GM12878 (cell line): Measurements from ENCODE around the gene TDRD7. TPM values are rescaled to one million over a fixed set of nuclear protein-coding genes. Genes with fewer than 3 reads are reported as not detected.
A peak's percentile ranks its signal among the peaks of the same experiment; 100 is the strongest.

ENCODE experiments used
- BCL11A ChIP-seq: IDR thresholded peaks from 2 replicates; pipeline ENCODE4 v1.6.1; 2011; ENCODE audit warnings: low read depth, low read length
- CBFB ChIP-seq: IDR thresholded peaks from 2 replicates; pipeline ENCODE4 v1.6.1; 2016; ENCODE audit warnings: antibody characterized with exemption, low read depth
- CBX3 ChIP-seq: fragments of 200-600 bp; sonication (generic); IDR thresholded peaks from 2 replicates; pipeline ENCODE4 v1.6.1; 2016; ENCODE audit warnings: low read depth, borderline replicate concordance
- EP300 ChIP-seq, 2 experiments: fragments of 150-350 bp in 1 of 2; IDR thresholded peaks; 2 replicates each; pipeline ENCODE4 v1.6.1; 2011 to 2012; ENCODE audit warnings: low read depth in 2 of 2, low read length in 2 of 2, borderline replicate concordance in 1 of 2, improper control_type of control experiment in 1 of 2, inconsistent platforms in 1 of 2; ENCODE audit not compliant: control insufficient read depth in 1 of 2
- FOXK2 ChIP-seq: fragments of 450-650 bp; IDR thresholded peaks from 2 replicates; pipeline ENCODE4 v1.6.1; 2017; ENCODE audit warnings: mild to moderate bottlenecking, moderate library complexity
- GATAD2B ChIP-seq: fragments of 450-650 bp; conservative IDR thresholded peaks from 2 replicates; pipeline ENCODE4 v1.6.1; 2017; ENCODE audit warnings: low read depth, mild to moderate bottlenecking, moderate library complexity
- IKZF1 ChIP-seq: fragments of 450-650 bp; conservative IDR thresholded peaks from 2 replicates; pipeline ENCODE4 v1.6.1; 2017; ENCODE audit warnings: antibody characterized with exemption, mild to moderate bottlenecking
- IRF4 ChIP-seq: IDR thresholded peaks from 2 replicates; pipeline ENCODE4 v1.6.1; 2011; ENCODE audit warnings: low read depth, low read length
- JUNB ChIP-seq: IDR thresholded peaks from 2 replicates; pipeline ENCODE4 v1.6.1; 2016; ENCODE audit warnings: antibody characterized with exemption, mild to moderate bottlenecking
- NRF1 ChIP-seq: conservative IDR thresholded peaks from 2 replicates; pipeline ENCODE4 v1.6.1; 2011; ENCODE audit warnings: mild to moderate bottlenecking, low read depth, low read length, improper control_type of control experiment
- RFX5 ChIP-seq: IDR thresholded peaks from 2 replicates; pipeline ENCODE4 v1.6.1; 2011; ENCODE audit warnings: low read depth, low read length, improper control_type of control experiment
- STAT3 ChIP-seq: IDR thresholded peaks from 2 replicates; pipeline ENCODE4 v1.6.1; 2011; ENCODE audit warnings: low read depth, low read length, improper control_type of control experiment
- TAF1 ChIP-seq: IDR thresholded peaks from 2 replicates; pipeline ENCODE4 v1.6.1; 2011; ENCODE audit warnings: mild to moderate bottlenecking, low read depth, low read length, borderline replicate concordance
- TBL1XR1 ChIP-seq: IDR thresholded peaks from 2 replicates; pipeline ENCODE4 v1.6.1; 2012; ENCODE audit warnings: low read depth, low read length, improper control_type of control experiment
- ZSCAN29 ChIP-seq: fragments of 450-650 bp; IDR thresholded peaks from 2 replicates; pipeline ENCODE4 v1.6.1; 2017; ENCODE audit warnings: mild to moderate bottlenecking, moderate library complexity
- polyA plus RNA-seq, 11 experiments: library from polyadenylated mRNA; depleted of rRNA in 4 of 11; unstranded in 6 of 11; stranded (reverse) in 5 of 11; fragments of >200 nt; fragmentation: Nextera tagmentation in 4 of 11; fragmentation: Illumina TruSeq in 1 of 11; extraction: Ambion mirVana in 4 of 11; extraction: Trizol in 1 of 11; gene quantifications; 1 replicate in 1 of 11; 2 replicates in 10 of 11; pipeline versions ENCODE4 v1.2.1 to v1.2.3, GENCODE V29; 2011 to 2016; ENCODE audit warnings: inconsistent platforms in 2 of 11, missing spikeins in 2 of 11, low read depth in 1 of 11
- total RNA-seq, 4 experiments: library from RNA; depleted of rRNA in 3 of 4; stranded (reverse); fragments of >200 nt in 3 of 4; fragmentation: Illumina TruSeq in 1 of 4; extraction: Trizol in 1 of 4; gene quantifications; 2 replicates each; pipeline versions ENCODE4 v1.2.1 to v1.2.3, GENCODE V29; 2013 to 2021
- TF ChIP-seq, protein P1 (sequence below): fragments of 450-650 bp; formaldehyde crosslinking; IDR thresholded peaks from 2 replicates; pipeline ENCODE4 v1.4.0; 2020; ENCODE audit warnings: mild to moderate bottlenecking, moderate library complexity
- TF ChIP-seq, protein P2 (sequence below): IDR thresholded peaks from 2 replicates; pipeline ENCODE4 v1.6.1; 2011; ENCODE audit warnings: borderline replicate concordance, low read depth, mild to moderate bottlenecking, moderate library complexity, mixed read lengths, low read length; ENCODE audit not compliant: insufficient read depth; ENCODE audit errors: extremely low read length
- TF ChIP-seq, protein P3 (sequence below): IDR thresholded peaks from 2 replicates; pipeline ENCODE4 v1.6.1; 2011; ENCODE audit warnings: low read depth, low read length, improper control_type of control experiment, borderline replicate concordance
- TF ChIP-seq, protein P4 (sequence below): IDR thresholded peaks from 2 replicates; pipeline ENCODE4 v1.6.1; 2012; ENCODE audit warnings: mild to moderate bottlenecking, low read depth, low read length

Gene TDRD7
- total and polyA plus RNA-seq, 10 of the 15 experiments (the other 5 are each of a cell fraction or from before 2014, with no cell fraction given): 5.7 to 26.4 (median 16.2) TPM

DNA sequence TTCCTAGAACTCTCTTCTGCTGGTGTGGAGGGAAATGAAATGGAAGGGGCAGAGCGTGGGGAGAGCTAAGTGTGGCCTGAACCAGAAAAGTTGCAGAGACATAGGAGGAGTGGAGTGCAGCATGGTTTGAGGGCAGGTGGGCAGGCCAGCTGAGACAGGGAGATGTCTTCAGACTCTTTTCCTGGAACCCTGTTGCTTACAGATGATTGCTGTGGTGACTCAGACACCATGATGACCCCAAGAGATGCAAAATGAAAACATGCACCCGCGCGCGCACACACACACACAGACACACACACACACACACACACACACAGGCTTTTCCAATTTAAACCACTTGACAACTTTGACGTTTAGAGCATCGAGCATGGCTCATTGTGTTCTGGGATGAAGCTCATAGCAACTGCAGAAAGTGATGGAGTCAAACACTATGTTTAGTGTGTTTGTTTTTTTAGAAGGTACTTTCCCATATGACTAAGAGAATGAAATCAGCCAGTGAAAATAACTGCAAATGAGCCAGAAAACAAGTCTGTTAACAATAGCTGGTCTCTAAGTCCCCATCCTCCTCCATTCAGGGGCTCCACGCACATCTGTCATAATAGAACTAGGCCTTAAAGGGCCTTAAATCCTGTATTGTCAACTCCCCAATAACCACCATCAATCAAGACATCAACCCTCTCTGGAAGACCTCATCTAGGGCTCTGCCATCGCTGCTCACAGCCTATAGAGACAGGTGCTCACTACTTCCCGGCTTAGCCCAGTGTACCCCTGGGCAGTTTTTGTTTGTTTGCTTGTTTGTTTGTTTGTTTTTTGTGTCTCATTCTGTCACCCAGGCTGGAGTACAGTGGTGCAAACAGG lies 99.1 kb downstream of the TDRD7 start (continued):
- TF ChIP-seq CBFB (peak; percentile 63; the same call in 1 of the 2 replicates), IKZF1 (peak; percentile 61), CBX3 (no peak), FOXK2 (peak; percentile 80), STAT3 (0 out of 2 replicates have a peak, but pooled peaks have one; percentile 46), NRF1 (no peak), IRF4 (peak; percentile 10; the same call in 1 of the 2 replicates), RFX5 (no peak), ZSCAN29 (no peak), EP300 (IDR thresholded peaks at IDR 0.05; ENCODE audit: borderline replicate concordance in 1 of 2, control insufficient read depth in 1 of 2, low read depth in 2 of 2, low read length in 2 of 2) (peak; percentile 63 to 93), TBL1XR1 (no peak), GATAD2B (no peak), TAF1 (no peak), JUNB (peak; percentile 94), BCL11A (peak; percentile 63)
- TF ChIP-seq, protein P1, sequence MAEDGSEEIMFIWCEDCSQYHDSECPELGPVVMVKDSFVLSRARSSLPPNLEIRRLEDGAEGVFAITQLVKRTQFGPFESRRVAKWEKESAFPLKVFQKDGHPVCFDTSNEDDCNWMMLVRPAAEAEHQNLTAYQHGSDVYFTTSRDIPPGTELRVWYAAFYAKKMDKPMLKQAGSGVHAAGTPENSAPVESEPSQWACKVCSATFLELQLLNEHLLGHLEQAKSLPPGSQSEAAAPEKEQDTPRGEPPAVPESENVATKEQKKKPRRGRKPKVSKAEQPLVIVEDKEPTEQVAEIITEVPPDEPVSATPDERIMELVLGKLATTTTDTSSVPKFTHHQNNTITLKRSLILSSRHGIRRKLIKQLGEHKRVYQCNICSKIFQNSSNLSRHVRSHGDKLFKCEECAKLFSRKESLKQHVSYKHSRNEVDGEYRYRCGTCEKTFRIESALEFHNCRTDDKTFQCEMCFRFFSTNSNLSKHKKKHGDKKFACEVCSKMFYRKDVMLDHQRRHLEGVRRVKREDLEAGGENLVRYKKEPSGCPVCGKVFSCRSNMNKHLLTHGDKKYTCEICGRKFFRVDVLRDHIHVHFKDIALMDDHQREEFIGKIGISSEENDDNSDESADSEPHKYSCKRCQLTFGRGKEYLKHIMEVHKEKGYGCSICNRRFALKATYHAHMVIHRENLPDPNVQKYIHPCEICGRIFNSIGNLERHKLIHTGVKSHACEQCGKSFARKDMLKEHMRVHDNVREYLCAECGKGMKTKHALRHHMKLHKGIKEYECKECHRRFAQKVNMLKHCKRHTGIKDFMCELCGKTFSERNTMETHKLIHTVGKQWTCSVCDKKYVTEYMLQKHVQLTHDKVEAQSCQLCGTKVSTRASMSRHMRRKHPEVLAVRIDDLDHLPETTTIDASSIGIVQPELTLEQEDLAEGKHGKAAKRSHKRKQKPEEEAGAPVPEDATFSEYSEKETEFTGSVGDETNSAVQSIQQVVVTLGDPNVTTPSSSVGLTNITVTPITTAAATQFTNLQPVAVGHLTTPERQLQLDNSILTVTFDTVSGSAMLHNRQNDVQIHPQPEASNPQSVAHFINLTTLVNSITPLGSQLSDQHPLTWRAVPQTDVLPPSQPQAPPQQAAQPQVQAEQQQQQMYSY (CRISPR knock-in tag): no peak
- TF ChIP-seq, protein P2, sequence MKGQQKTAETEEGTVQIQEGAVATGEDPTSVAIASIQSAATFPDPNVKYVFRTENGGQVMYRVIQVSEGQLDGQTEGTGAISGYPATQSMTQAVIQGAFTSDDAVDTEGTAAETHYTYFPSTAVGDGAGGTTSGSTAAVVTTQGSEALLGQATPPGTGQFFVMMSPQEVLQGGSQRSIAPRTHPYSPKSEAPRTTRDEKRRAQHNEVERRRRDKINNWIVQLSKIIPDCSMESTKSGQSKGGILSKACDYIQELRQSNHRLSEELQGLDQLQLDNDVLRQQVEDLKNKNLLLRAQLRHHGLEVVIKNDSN: no peak
- TF ChIP-seq, protein P3, sequence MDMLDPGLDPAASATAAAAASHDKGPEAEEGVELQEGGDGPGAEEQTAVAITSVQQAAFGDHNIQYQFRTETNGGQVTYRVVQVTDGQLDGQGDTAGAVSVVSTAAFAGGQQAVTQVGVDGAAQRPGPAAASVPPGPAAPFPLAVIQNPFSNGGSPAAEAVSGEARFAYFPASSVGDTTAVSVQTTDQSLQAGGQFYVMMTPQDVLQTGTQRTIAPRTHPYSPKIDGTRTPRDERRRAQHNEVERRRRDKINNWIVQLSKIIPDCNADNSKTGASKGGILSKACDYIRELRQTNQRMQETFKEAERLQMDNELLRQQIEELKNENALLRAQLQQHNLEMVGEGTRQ: no peak
- TF ChIP-seq, protein P4, sequence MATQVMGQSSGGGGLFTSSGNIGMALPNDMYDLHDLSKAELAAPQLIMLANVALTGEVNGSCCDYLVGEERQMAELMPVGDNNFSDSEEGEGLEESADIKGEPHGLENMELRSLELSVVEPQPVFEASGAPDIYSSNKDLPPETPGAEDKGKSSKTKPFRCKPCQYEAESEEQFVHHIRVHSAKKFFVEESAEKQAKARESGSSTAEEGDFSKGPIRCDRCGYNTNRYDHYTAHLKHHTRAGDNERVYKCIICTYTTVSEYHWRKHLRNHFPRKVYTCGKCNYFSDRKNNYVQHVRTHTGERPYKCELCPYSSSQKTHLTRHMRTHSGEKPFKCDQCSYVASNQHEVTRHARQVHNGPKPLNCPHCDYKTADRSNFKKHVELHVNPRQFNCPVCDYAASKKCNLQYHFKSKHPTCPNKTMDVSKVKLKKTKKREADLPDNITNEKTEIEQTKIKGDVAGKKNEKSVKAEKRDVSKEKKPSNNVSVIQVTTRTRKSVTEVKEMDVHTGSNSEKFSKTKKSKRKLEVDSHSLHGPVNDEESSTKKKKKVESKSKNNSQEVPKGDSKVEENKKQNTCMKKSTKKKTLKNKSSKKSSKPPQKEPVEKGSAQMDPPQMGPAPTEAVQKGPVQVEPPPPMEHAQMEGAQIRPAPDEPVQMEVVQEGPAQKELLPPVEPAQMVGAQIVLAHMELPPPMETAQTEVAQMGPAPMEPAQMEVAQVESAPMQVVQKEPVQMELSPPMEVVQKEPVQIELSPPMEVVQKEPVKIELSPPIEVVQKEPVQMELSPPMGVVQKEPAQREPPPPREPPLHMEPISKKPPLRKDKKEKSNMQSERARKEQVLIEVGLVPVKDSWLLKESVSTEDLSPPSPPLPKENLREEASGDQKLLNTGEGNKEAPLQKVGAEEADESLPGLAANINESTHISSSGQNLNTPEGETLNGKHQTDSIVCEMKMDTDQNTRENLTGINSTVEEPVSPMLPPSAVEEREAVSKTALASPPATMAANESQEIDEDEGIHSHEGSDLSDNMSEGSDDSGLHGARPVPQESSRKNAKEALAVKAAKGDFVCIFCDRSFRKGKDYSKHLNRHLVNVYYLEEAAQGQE: no peak
